ENCODE data around the gene STPG1. TPM values are rescaled to one million over a fixed set of nuclear protein-coding genes. Genes with fewer than 3 reads are reported as not detected.

STPG1 gene
- total and polyA plus RNA-seq, 9 of the 15 experiments (the other 6 are each of a cell fraction or from before 2014, with no cell fraction given): 5.0 to 11.9 (median 8.3) TPM

- TF ChIP-seq ID3 (CRISPR knock-in tag; IDR thresholded peaks at IDR 0.05) (no peak), ID3 (tag; IDR thresholded peaks at IDR 0.05) (no peak), XRCC3 (IDR thresholded peaks at IDR 0.05) (no peak)
Measured at GRCh38 chr1:24424207-24424606, 10.6 kb upstream of the STPG1 start (continued).

GRCh38 chr1:24421502-24421901, 7.9 kb upstream of the STPG1 start:
- H3K4me2 ChIP-seq (ENCODE audit: insufficient read depth, low read length): no peak overlapping the region
- FAIRE-seq: no peak
- H2AFZ ChIP-seq (ENCODE audit: low read depth, low read length): no peak overlapping the region
- ChIA-PET CTCF (ENCODE audit: low intra/inter-chr PET ratio) (no interaction called here), POLR2A (no interaction called here)
- no peak overlapping the region for H3K27ac ChIP-seq (ENCODE audit: extremely low read depth, low read depth, low read length)
- no peaks in the 10 kb centered on the region for H3K27me3 ChIP-seq (ENCODE audit: control insufficient read depth in 2 of 2, insufficient read depth in 2 of 2, low read length in 2 of 2)
- ATAC-seq: no peak
- peaks cover 24% of the 10 kb centered on the region for H3K79me2 ChIP-seq (ENCODE audit: control insufficient read depth, insufficient read depth, low read length)
- intact Hi-C loops (cut with micrococcal nuclease): no loop called here
- WGBS (ENCODE audit: insufficient coverage, low coverage, missing lambda C conversion rate): 68% methylated on average over 2 of the region's 2 CpGs
- no peak overlapping the region for H3K9ac ChIP-seq (ENCODE audit: insufficient read depth in 1 of 2, low read depth in 2 of 2, low read length in 2 of 2)
- H3K9me1 ChIP-seq (ENCODE audit: control insufficient read depth, insufficient read depth, low read length): no peaks in the 10 kb centered on the region
- peaks cover 35% of the 10 kb centered on the region; the same call in 2 of the 3 replicates for H3K36me3 ChIP-seq (ENCODE audit: control insufficient read depth, insufficient read depth, low read length)
- H4K20me1 ChIP-seq (replicated peaks; ENCODE audit: control insufficient read depth, insufficient read depth, low read length): peaks cover 4% of the 10 kb centered on the region; the same call in 1 of the 2 replicates
- no peaks in the 10 kb centered on the region for H3K9me3 ChIP-seq (replicated peaks; ENCODE audit: control insufficient read depth, insufficient read depth, low read depth, low read length)
- no TSS peak for BruUV-seq (replicated peaks)
- peaks cover 31 to 32% of the 10 kb centered on the region in 2 experiments for H3K4me1 ChIP-seq (replicated peaks in 1 of 2; ENCODE audit: control insufficient read depth in 2 of 2, insufficient read depth in 2 of 2, low read length in 2 of 2)
- peak in 1 of 4 experiments; percentile 23 for DNase-seq (ENCODE audit: extremely low read depth in 1 of 4, low spot score in 3 of 4)
- no peak overlapping the region for H3K4me3 ChIP-seq
- in situ Hi-C loops (cut with MboI): no loop called here
- TF ChIP-seq CTCF (IDR thresholded peaks at IDR 0.05 in 2 of 3, conservative IDR thresholded peaks at IDR 0.05 in 1 of 3; ENCODE audit: insufficient read depth in 2 of 3, low read depth in 1 of 3, low read length in 3 of 3) (peak; percentile 27 to 35 (median 30); a peak in 4 of 6 replicates), GMEB1 (CRISPR knock-in tag; IDR thresholded peaks at IDR 0.05) (no peak), ZNF609 (CRISPR knock-in tag; IDR thresholded peaks at IDR 0.05; ENCODE audit: borderline replicate concordance) (no peak), CEBPZ (IDR thresholded peaks at IDR 0.05; ENCODE audit: borderline replicate concordance, low read depth, low read length) (no peak)
